HG03439 (cell line): ENCODE results near the gene TSPAN16.

Source experiments
- ATAC-seq: cut with Tn5 transposase; IDR thresholded peaks from one replicate; pipeline ENCODE4 v1.9.1; 2021; ENCODE audit warnings: mild to moderate bottlenecking, moderate library complexity; ENCODE audit not compliant: unreplicated experiment

TSPAN16 gene

DNA sequence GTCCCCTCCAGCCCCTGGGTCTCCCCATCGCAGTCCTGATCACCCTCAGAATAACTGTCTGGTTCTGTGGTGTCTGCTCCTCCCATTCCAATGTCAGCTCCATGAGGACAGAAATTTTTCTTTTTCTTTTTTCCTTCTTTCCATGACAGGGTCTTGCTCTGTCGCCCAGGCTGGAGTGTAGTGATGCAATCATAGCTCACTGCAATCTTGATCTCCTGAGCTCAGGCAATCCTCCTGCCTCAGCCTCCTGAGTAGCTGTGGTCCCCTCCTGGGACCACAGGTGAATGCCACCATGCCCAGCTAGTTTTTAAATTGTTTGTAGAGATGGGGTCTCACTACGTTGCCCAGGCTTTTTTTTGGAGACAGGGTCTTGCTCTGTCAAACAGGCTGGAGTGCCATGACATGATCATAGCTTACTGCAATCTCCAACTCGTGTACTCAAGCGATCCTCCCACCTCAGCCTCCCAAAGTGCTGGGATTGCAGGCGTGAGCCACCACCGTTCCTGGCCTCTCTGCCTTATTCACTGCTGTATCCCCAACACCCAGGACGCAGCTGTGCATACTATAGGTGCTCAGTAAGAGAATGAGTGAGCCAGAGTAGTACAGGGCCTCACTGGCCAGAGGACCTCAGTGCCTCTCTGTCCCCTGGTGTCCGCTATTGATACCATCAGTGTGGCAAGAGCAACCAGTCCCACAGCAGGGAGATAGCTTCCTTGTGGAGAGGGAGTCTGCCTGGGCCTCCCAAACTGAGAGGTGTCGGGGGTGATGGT, 28.5 kb upstream of the TSPAN16 start:
- no peak for ATAC-seq

DNA sequence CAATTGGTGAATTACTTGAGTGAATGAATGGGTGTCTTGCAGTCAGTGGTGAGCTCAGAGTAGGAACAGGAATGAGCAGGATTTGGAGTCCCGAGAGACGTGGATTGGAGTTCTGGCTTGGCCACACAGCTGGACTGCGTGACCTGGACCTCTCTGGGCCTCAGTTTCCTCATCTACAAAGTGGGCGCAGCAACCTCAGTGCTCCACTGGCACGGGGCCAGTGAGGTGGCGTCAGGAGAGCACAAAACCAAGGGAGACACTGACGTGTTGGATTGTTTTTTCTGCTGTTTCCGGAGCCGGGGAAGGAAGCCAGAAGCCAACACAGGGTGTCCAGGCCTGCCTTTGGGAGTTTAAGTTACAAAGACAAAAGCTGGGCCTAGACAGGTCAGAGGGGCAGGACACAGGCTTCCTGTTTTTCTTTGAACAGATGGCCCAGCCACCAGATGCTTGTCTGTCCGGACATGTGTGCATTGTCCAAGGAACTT, 27.1 kb upstream of the TSPAN16 start:
- no peak for ATAC-seq

DNA sequence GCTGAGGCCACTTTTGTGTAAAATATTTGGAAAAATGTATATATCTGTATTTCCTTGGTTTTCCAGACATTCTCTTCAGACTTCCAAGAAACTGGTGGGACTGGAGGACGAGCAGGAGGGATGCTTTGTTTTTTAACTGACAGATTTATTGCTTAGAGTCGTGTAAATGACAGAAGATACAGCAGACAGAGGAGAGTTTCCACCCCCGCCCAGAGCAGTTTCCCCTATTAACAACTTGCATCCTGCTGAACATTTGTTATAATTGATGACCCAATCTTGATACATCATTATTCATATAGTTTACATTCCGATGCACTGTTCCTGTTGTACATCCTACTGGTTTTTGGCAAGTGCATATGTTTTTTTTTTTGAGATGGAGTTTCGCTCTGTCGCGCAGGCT, 26.6 kb upstream of the TSPAN16 start:
- no peak for ATAC-seq

DNA sequence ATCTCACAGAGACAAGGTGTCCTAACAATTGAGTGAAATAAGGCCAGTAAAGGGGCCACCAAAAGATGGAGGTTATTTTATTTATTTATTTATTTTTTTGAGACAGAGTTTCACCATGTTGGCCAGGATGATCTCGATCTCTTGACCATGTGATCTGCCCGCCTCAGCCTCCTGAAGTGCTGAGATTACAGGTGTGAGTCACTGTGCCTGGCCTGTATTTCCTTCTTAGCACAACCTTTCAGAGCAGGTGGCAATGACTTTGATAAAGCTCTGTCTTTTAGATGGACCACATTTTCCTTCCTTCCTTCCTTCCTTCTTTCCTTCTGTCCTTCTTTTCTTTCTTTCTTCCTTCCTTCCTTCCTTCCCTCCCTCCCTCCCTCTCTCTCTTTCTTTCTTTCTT, 22.7 kb upstream of the TSPAN16 start:
- ATAC-seq = no peak

DNA sequence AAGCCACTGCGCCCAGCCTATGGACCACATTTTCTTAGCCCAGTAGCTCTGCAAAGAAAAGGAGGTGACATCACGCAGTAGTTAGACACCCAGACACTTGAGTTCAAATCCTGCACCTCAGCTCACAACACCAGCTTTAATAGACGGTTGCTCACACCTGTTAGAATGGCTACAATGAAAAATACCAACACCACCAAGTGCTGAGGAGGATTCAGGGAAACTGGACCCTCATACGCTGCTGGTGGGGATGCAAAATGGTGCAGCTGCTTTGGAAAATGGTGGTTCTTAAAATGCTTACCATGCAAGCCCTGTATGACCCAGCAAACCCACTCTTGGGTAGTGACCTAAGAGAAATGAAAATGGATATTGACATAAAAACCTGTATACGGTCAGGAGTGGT, 22.0 kb upstream of the TSPAN16 start:
- no peak for ATAC-seq

DNA sequence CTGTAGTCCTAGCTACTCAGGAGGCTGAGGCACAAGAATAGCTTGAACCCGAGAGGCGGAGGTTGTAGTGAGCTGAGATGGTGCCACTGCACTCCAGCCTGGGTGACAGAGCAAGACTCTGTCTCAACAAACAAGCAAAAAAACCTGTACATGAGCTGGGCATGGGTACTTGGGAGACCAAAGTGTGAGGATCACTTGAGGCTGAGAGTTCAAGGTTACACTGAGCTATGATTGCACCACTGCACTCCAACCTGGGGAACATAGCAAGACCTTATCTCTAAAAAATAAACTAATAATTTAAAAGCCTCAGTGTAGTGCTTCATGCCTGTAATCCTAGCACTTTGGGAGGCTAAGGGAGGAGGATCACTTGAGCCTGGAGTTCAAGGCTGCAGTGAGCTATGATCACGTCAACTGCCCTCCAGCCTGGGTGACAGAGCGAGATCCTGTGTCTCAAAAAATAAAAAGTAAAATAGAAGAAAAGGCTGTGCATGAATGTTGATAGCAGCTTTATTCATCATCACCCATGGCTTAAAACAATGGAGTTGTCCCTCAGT, 21.4 kb upstream of the TSPAN16 start:
- ATAC-seq = no peak

DNA sequence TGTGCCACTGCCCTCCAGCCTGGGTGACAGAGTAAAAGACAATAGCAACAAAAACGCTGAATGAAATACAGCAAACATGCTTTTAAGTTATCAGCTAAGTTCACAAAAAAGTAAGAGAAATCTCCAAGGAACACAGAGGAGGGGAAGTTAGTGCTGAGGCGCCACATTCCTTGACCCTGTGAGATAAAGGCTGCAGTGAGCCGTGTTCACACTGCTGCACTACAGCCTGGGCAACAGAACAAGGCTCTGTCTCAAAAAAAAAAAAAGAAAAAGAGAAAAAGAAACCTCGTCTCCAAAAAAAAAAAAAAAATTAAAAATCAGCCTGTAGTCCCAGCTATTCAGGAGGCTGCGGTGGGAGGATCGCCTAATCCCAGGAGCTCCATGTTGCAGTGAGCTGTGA, 17.3 kb upstream of the TSPAN16 start:
- ATAC-seq = no peak

DNA sequence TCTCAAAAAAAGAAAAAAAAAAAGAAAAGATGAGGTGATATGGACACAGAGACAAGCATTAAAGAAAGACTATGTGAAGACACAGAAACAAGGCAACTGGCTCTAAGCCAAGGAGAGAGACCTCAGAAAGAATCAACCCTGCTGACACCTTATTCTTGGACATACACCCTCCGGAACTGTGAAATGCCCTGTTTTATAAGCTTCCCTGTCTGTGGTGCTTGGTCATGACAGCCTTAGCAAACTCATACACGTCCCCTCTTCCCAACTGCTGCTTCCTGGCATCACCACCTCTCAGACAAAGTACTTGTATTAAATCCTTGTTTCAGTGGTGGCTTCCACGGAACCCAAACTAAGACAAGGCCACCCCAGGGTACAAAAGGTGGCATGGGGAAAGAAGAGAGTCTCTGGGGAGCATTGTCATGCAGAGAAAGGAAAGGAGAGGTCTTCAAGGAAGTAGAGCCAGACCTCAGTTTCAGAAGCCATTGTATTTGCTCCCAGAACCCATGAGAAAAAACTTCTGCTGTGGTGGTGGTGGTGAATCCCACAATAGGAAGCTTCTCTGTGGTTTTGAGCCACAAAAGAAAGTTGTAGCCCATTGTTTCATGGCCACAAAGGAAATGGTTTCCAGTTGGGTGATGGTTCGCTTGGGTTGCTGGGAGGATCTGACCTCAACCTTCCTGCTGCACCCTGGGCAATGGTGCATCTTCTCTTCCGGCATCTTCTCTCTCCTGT, 16.3 kb upstream of the TSPAN16 start:
- no peak for ATAC-seq

DNA sequence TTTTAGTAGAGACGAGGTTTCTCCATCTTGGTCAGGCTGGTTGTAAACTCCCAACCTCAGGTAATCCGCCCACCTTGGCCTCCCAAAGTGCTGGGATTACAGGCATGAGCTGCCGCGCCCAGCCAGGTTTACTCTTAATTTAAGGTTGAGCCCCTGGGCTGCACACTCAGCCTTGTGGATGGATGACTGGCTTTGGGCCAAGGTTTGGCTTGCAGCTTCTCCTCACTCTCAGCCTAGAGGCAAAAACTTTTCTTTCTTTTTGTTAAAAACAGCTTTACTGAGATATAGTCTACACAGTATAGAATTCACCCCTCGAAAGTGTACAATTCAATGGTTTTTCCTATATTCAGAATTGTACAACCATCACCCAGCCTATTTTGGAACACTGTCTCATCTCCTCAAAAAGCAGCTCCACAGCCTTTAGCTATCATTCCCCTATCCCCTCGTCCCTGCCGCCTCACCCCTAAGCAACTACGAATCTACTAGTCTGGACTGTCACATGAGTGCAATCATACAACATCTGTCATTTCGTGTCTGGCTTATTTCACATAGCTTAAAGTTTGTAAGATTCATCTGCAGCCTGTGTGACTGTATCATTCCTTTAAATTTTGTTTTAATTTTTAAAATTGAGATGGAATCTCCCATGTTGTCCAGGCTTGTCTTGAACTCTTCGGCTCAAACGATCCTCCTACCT, 14.5 kb upstream of the TSPAN16 start:
- no peak for ATAC-seq

DNA sequence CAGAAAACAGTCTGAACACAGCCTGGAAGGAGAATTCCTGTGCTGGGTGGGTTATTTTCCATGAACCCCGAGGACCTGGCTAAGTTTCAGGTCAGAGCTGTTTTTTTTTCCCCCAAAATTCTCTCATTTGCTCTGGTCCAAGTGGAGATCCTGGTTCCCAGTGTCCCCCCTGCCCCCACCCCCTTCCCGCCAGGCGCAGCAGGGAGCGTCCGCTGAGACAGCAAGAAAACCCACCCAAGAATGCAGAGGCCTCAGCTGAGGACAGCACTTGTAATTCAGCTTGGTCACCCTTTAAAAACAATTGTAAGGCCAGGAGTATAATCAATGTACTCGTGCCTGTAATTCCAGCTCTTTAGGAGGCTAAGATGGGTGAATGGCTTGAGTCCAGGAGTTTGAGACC, 11.4 kb upstream of the TSPAN16 start:
- no peak for ATAC-seq

DNA sequence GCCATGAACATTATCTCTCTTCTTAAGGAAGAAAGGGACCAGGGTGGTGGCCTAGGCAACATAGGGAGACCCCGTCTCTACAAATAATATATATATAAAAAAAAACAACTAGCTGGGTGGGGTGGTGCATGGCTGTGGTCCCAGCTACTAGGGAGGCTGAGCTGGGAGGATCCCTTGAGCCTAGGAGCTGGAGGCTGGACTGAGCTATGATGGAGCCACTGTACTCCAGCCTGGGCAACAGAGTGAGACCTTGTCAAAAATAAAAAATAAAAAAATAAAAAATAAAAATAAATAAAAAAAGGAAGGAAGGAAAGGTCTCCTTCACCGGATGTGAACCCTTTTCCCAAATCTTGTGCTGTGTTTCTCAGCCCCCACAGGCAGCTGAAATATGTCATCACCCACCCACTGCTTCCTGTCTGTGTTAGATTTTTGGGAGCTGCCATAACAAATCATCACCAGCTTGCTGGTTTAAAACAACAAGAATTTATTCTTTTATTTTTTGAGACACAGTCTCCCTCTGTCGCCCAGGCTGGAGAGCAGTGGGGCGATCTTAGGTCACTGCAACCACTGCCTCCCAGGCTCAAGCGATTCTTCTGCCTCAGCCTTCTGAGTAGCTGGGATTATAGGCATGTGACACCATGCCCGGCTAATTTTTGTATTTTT, 9.5 kb upstream of the TSPAN16 start:
- ATAC-seq = no peak

DNA sequence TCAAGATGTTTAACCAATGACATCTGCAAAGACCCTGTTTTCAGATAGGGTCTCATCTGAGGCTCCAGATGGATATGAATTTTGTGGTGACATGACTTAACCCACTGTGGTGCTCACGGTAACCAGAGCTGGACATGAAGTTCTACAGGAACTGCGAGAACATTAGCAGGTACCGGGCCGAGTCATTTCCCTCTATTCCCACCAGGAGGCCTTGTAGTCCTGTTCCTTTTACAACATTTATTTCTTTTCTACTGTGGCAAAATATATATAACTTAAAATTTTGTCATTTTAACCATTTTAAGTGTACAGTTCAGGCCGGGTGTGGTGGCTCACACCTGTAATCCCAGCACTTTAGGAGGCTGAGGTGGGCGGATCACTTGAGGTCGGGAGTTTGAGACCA, 7.6 kb upstream of the TSPAN16 start:
- no peak for ATAC-seq

DNA sequence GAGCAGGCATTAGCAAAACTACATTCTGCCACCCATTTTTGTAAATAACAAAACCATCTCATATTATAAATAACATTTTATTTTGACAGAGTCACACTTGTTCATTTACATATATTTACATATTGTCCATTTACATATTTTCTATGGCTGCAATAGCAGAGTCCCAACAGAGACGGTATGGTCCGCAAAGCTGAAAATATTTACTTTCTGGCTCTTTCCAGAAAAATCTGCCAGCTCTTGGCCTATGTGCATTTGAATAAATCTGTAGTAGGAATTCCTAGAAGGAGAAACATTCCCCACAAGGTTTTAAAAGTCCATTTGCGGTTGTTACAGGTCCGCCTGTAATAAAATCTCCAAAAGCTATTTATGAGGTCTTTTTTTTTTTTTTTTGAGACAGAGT, 5.7 kb upstream of the TSPAN16 start:
- no peak for ATAC-seq

DNA sequence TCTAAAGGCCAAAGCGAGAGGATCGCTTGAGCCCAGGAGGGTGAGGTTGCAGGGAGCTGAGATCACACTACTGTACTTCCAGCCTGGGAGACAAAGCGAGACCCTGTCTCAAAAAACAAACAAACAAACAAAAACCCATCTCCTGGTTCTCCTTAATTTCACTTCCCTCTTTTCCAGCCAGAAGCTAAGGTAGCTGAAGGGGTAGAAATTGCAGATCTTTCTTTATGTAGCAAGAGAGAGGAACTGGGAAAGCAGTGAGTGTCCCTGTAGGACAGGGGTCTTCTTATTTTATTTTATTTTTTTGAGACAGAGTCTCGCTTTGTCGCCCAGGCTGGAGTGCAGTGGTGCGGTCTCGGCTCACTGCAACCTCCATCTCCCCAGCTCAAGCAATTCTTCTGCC, 4.5 kb upstream of the TSPAN16 start:
- no peak for ATAC-seq

DNA sequence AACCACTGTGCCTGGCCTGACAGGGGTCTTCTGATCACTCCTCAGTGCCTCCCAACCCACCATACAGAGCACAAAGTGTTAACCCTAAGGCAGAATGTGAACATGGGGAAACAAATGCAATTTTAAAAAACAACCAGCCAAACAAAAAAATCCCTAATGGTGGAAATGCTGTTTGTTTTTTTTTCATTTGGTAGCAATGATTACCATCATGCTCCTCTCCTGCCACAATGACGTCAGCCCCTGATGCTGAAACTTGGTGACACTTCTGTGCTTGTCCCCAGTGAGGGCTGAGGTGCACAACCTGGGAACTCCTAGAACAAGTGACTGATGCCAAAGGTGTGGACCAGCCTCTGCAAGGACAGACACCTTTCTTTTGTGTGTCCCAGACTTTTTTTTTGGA, 4.0 kb upstream of the TSPAN16 start:
- no peak for ATAC-seq

DNA sequence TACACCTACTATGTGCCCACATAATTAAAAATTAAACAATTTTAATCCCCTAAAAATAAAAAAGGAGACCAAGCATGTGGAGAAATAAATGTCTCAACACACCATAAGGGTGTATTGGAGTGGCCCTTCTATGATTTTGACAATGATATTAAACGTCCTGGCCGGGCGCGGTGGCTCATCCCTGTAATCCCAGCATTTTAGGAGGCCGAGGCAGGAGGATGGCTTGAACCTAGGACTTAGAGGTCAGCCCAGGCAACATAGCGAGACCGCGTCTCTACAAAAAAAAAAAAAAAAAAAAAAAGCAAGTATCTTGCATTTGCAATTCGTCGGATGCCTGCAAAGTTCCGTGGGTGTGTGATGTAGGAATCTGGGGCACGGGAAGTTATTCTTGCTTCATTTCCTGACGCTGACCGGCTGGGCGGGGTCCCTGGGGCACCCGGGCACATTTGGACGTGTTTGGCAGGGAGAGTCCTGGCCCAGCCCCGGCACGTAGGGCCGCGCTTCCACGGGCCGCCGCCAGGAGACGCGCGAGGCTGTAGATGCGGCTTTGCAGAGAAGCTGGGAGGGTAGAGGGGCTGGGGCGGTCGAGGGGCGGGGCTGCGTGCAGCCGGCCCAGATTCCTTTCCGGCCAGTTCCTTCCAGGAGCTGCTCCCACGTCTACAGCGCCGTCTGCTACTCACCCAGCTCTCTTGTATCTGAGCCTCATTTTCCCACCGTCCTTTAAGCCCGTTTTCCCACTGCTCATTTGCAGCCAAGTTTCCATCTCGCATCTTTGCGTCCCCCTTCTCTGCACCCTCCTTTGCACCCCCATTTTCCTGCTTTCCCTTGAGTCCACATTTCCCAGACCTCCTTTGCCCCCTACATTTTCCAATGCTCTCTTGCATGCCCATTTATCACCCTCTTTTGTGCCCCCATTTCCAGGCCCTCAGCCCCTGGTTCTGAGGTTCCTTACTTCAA, 2.2 kb upstream of the TSPAN16 start:
- ATAC-seq = no peak

DNA sequence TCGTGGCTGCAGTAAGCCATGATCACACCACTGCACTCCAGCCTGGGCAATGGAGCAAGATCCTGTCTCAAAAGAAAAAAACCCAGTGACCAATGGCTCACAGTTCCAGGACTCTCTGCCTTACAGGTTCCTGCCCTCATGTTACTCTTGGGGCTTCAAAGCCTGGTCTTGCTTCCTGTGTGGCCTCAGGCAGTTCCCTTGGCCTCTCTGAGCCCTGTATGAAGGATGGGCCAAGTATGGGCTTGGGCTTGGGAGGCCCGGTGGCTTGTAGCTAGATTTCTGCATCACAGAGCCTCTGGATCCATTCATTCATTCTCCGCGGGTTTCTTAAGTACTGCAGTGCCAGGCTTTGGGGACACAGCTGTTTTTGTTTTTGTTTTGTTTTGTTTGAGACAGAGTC, 780 bp upstream of the TSPAN16 start:
- no peak for ATAC-seq

DNA sequence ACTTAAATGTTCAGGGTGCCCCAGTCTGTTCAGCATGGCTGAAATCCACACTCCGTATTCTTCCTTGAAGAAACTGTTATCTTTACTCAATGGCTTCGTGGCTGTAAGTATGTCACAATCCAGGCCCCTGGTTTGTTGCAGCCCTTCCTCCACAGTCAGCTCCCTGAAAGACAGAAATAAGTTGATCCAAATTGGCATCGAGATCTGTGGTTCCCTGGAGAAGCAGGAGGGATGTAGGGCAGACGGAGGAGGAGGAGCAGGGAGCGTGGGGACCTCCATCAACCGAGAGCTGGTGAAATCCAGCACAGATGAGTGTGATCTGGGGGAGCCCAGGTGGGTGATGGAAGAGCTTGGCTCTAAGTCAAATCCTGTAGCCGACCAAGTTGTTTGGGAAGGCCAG, 304 bp downstream of the TSPAN16 start:
- no peak for ATAC-seq

DNA sequence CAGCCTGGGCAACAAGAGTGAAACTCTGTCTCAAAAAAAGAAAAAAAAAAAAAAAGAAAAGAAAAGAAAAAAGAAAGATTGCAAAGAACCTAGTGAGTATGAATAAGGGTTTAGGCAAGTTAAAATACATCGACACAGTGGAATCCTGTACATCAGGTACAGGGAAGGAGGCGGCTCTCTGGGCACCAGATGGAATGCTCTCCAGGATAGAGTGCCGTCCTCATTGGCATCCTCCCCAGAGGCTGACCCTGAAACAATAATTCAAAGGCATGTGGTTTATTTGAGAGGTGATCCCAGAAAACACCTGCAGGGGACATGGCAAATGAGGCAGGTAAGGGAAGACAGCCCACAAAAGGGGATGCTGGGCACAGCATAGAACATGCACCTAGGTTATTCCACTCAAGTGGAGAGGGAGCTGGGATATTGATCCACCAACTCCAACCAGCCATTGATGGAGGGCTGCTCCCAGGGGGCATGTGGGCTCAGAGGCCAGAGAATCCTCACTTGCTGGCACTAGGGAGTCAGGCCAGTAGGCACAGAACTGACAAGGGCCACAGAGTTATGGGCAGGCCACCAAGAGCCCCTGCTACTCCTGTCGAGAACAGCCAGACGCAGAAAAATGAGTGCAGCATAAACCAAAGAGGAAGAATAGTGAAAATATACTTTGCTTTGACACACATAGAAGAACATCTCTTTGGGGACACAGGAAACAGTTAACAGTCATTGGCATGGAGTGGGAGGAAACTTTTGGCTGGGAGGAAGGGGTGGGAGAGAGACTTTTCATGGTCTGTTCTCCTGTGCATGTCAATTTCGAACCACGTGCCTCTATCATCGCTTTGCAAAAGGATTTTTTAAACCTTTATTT, 4.2 kb downstream of the TSPAN16 start:
- ATAC-seq = no peak
